HFF-Myc (cell line): ENCODE measurements around the gene GRIK4.

Experiments
- DNase-seq: peaks from one replicate; pipeline ENCODE4 v3.0.0-alpha.2; 2011; ENCODE audit warnings: low read depth; ENCODE audit errors: extremely low read depth
- H3K4me3 ChIP-seq: replicated peaks from 2 replicates; pipeline ENCODE4 v1.5.1; 2011; ENCODE audit warnings: low read depth, mild to moderate bottlenecking, control low read depth, low read length
- CTCF ChIP-seq: IDR thresholded peaks from 2 replicates; pipeline ENCODE4 v1.5.1; 2012; ENCODE audit warnings: mild to moderate bottlenecking, low read depth, low read length, control low read depth; ENCODE audit errors: missing control alignments

GRIK4 gene

GRCh38 chr11:120547811-120548681, 36.5 kb downstream of the GRIK4 start:
- no peak for TF ChIP-seq CTCF
- DNase-seq, result peak; percentile 84

GRCh38 chr11:120548682-120549209, 37.2 kb downstream of the GRIK4 start:
- DNase-seq, result no peak
- no peak overlapping the region for H3K4me3 ChIP-seq
- TF ChIP-seq CTCF, result no peak

More at GRCh38 chr11:120547811-120548681, 36.5 kb downstream of the GRIK4 start:
- H3K4me3 ChIP-seq, result no peak overlapping the region

GRCh38 chr11:120549346-120549745, 37.8 kb downstream of the GRIK4 start:
- DNase-seq, result no peak
- no peak overlapping the region for H3K4me3 ChIP-seq
- TF ChIP-seq CTCF, result no peak

- no peak overlapping the region for H3K4me3 ChIP-seq
- no peak for DNase-seq
- no peak for TF ChIP-seq CTCF
These were observed 38.5 kb downstream of the GRIK4 start for GRCh38 chr11:120550007-120550406.

- no peak for DNase-seq
- TF ChIP-seq CTCF, result no peak
- no peak overlapping the region for H3K4me3 ChIP-seq
These were observed 39.6 kb downstream of the GRIK4 start for GRCh38 chr11:120551191-120551590.

- TF ChIP-seq CTCF, result no peak
- no peak overlapping the region for H3K4me3 ChIP-seq
- DNase-seq, result no peak
These were observed 43.4 kb downstream of the GRIK4 start for GRCh38 chr11:120554766-120555432.
